Measurements from ENCODE around the gene ZSCAN21.
"Not testable (repeated sequence)": the region's sequence is repeated elsewhere in the genome, so short reads cannot be mapped to it uniquely, and the experiment has no call there.

The ZSCAN21 gene

DNA sequence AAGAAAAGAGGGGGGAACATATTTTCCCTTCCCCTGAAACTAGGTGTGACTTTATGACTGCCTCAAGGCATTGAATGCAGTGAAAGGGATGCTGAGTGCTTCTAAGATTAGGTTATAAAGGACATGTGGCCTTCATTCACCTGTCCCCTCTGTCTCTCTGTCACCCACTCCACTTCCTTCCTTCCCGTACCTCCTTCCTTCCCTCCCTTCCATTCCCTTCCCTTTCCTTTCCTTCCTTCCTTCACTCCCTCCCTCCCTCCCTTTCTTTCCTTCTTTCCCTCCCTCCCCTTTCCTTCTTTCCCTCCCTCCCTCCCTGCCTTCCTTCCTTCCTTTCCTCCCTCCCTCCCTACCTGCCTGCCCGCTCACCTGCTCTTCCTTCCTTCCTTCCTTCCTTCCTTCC lies 38.7 kb upstream of the ZSCAN21 start:
- Histone ChIP-seq H3K27me3 (peaks cover 21% of the 10 kb centered on the region), H3K4me3 (ENCODE audit: low read depth, low read length) (no peak overlapping the region), H3K36me3 (no peaks in the 10 kb centered on the region), H3K4me1 (peaks cover 4% of the 10 kb centered on the region), H3K9me3 (no peaks in the 10 kb centered on the region)
- TF ChIP-seq, protein P1, sequence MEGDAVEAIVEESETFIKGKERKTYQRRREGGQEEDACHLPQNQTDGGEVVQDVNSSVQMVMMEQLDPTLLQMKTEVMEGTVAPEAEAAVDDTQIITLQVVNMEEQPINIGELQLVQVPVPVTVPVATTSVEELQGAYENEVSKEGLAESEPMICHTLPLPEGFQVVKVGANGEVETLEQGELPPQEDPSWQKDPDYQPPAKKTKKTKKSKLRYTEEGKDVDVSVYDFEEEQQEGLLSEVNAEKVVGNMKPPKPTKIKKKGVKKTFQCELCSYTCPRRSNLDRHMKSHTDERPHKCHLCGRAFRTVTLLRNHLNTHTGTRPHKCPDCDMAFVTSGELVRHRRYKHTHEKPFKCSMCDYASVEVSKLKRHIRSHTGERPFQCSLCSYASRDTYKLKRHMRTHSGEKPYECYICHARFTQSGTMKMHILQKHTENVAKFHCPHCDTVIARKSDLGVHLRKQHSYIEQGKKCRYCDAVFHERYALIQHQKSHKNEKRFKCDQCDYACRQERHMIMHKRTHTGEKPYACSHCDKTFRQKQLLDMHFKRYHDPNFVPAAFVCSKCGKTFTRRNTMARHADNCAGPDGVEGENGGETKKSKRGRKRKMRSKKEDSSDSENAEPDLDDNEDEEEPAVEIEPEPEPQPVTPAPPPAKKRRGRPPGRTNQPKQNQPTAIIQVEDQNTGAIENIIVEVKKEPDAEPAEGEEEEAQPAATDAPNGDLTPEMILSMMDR (IDR thresholded peaks at IDR 0.05; ENCODE audit: low read depth, low read length), result no peak
- DNase-seq, result no peak

DNA sequence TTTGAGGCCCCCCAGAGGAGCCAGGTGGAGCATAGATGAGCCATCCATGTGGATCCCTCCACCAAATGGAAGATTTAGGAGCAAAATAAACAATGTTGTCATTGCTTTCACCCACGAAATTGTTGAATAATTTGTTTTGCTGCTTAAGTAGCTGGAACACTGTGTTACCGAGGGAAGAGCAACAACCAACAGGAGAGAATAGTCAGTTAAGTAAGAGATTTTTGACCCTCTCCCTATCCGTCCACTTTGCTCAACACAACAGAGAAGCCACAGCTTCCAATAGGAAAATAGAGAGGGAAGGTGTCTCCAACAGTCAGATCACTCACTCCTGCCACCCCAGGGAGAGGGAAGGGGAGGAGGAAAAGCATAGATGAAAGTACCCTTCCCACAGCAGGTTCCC lies 38.1 kb upstream of the ZSCAN21 start:
- Histone ChIP-seq H3K4me3 (ENCODE audit: low read depth, low read length) (no peak overlapping the region), H3K4me1 (peaks cover 4% of the 10 kb centered on the region), H3K27me3 (peaks cover 21% of the 10 kb centered on the region), H3K36me3 (no peaks in the 10 kb centered on the region), H3K9me3 (no peaks in the 10 kb centered on the region)
- no peak for DNase-seq
- TF ChIP-seq, protein P1 (IDR thresholded peaks at IDR 0.05; ENCODE audit: low read depth, low read length), result no peak

DNA sequence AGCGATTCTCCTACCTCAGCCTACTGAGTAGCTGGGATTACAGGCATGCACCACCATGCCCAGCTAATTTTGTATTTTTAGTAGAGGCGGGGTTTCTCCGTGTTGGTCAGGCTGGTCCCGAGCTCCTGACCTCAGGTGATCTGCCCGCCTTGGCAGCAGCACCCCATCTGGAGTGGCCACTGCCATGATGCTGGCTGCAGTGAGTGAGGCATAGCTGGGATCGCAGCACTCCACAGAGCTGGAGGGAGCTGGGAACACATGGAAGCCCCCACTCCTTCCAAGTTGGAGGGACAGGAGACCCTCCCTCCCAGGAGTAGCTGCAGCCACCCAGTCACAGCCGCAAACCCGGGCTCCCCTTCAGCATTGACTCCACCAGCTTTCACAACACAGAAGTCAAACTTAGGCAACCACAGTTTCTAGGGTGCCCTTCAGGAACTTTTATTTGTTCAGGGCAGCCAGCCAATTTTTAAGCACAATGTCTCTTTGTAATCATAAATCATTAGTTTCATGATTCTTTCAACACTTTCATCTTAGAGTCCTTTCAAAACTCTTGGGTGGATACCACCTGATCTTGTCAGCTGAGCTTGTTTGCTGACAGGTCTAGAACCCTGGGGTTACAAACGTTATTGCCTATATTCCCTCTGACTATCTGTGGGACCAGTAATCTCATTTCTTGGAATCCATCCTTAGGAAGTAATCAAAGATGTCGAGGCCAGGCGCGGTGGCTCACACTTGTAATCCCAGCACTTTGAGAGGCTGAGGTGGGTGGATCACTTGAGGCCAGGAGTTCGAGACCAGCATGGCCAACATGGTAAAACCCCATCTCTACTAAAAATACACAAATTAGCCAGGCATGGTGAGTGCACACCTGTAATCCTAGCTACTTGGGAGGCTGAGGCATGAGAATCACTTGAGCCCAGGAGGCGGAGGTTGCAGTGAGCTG lies 36.9 kb upstream of the ZSCAN21 start:
- not testable (repeated sequence) for H3K4me1 ChIP-seq; DNase-seq; H3K9me3 ChIP-seq; H3K36me3 ChIP-seq; H3K4me3 ChIP-seq (ENCODE audit: low read depth, low read length)
- peaks cover 21% of the 10 kb centered on the region for H3K27me3 ChIP-seq

DNA sequence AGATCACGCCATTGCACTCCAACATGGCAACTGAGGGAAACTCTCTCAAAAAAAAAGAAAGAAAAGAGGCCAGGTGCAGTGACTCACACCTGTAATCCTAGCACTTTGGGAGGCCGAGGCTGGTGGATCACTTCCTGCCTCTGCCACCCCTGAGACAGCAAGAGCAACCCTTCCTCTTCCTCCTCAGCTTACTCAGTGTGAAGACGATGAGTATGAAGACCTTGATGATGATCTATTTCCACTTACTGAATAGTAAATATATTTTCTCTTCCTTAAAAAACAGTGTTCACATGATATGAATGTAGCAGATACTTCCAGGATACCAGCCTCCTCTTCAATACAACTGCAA lies 36.3 kb upstream of the ZSCAN21 start:
- Histone ChIP-seq H3K36me3 (peaks cover 8% of the 10 kb centered on the region; the same call in 1 of the 2 replicates), H3K9me3 (no peaks in the 10 kb centered on the region), H3K27me3 (peaks cover 21% of the 10 kb centered on the region), H3K4me1 (peaks cover 4% of the 10 kb centered on the region), H3K4me3 (ENCODE audit: low read depth, low read length) (no peak overlapping the region)
- DNase-seq, result no peak
- TF ChIP-seq, protein P1 (IDR thresholded peaks at IDR 0.05; ENCODE audit: low read depth, low read length), result no peak

DNA sequence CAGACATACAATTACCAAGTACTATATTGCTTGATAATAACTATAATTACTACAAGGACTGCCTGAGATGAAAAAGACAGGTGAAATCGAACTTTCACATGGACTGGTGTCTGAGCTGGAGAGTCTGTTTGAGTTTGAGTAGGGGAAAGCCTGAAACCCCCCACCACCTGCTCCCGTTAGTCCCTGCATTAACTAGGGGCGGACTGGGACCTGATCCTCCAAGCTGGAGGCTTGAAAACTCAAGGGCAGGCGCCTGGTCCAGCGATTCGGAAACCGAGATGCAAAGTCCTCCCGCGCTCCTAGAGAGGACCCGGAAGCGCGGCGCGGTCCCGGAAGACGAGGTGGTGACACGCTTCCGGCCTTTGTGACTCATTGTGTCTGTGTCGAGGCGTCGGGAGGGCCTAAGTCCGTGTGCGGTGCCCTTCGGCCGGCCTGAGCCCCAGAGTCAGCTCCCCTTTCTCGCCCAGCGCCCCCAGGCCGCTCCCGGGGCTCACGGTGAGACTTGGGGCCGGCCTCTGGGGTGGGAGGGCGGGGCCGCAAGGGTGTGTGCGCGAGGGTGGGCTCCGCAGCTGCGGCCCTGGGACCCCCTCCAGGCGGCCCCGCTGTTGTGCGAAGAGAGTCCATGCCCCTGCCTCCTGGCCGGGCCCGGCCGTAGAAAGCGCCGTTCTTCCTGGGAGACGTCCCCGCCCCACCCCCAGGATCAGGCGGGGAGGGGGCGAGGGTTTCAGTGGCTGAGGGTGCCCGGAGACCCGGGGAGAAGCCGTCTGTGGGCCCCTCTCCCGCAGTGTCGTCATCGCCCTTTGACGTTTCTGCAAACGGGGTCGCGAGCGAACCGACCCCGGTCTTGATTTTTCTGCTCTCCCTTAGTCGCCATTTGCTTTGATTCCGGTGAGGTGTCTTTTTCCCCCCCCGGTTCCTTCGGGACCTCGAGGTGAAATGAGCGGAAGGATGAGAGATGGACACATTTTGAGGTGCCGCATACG lies 34.1 kb upstream of the ZSCAN21 start, which contains the start of gene ZKSCAN1:
Gene ZKSCAN1 (plus strand): TSS at position 365 of the 983 bp plus-strand sequence. CDS start 7,911 bp downstream, outside the sequence.
- Histone ChIP-seq H3K27me3 (peaks cover 17% of the 10 kb centered on the region), H3K4me3 (ENCODE audit: low read depth, low read length) (peak within 1 kb of the TSS; percentile 97), H3K4me1 (peaks cover 4% of the 10 kb centered on the region), H3K36me3 (peaks cover 20% of the 10 kb centered on the region; the same call in 1 of the 2 replicates), H3K9me3 (no peaks in the 10 kb centered on the region)
- TF ChIP-seq, protein P1 (IDR thresholded peaks at IDR 0.05; ENCODE audit: low read depth, low read length), result no peak
- peak; percentile 91 for DNase-seq

DNA sequence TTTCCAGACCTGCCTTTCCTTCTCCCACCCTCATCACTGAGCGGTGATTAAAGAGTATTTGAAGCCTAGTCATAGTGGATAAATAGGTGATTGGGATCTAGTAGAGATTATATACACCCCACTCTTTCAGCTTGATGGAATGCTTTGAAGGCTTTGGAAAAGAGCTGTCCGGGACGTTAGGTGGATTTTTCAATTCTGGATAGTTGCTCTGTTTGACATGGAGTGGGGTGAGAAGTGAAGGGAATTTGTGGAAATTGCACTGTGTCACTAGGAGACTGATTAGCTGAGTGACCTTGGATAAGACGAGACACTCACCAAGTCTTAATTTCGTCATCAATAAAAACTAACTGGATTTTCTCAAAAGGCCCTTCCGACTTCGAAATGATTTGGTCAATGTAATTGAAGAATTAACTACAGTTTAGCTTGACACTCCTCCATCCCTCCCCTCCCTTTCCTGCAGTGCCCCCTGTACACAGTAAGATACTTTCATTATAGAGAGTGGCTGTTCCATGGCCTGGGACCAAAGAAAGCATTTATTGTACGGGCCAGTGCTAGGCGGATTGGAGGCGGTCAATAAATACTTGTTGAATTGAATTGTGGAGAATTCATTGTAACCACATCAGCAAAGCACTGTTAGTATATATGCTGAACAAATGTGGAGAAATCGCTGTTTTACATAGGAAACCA lies 33.2 kb upstream of the ZSCAN21 start:
- no peaks in the 10 kb centered on the region for H3K9me3 ChIP-seq
- DNase-seq, result no peak
- peak overlapping the region; percentile 97 for H3K4me3 ChIP-seq (ENCODE audit: low read depth, low read length)
- H3K27me3 ChIP-seq, result peaks cover 15% of the 10 kb centered on the region
- peaks cover 20% of the 10 kb centered on the region; the same call in 1 of the 2 replicates for H3K36me3 ChIP-seq
- H3K4me1 ChIP-seq, result peaks cover 4% of the 10 kb centered on the region
- TF ChIP-seq, protein P1 (IDR thresholded peaks at IDR 0.05; ENCODE audit: low read depth, low read length), result no peak; the same call in 1 of the 2 replicates
